Aorta (tissue), 5 donors: Measurements from ENCODE around the gene FLACC1. TPM values are rescaled to one million over a fixed set of nuclear protein-coding genes. Genes with fewer than 3 reads are reported as not detected.

ENCODE experiments used
- ATAC-seq: fragments of 200-7000 bp; cut with Tn5 transposase; one replicate; pipeline ENCODE4 v1.9.1; 2022; ENCODE audit warnings: moderate library complexity; ENCODE audit not compliant: low FRiP score
- DNase-seq, 2 donors: peaks; one replicate each; pipeline ENCODE4 v3.0.0-alpha.2; 2020
- H3K27ac ChIP-seq, 2 donors: one replicate each; pipeline ENCODE4 v1.5.1; 2013; ENCODE audit warnings: low read length in 2 of 2, mild to moderate bottlenecking in 2 of 2, moderate library complexity in 2 of 2, control low read depth in 1 of 2, inconsistent platforms in 1 of 2, low read depth in 1 of 2
- H3K27me3 ChIP-seq, 2 donors: one replicate each; pipeline ENCODE4 v1.6.1; 2013; ENCODE audit warnings: control low read depth in 1 of 2, low read length in 1 of 2, mild to moderate bottlenecking in 1 of 2, moderate library complexity in 1 of 2; ENCODE audit not compliant: insufficient read depth in 2 of 2, control insufficient read depth in 1 of 2
- H3K36me3 ChIP-seq, 2 donors: one replicate each; pipeline ENCODE4 v1.6.1; 2013; ENCODE audit warnings: control low read depth in 1 of 2, low read length in 1 of 2, mild to moderate bottlenecking in 1 of 2; ENCODE audit not compliant: insufficient read depth in 2 of 2, control insufficient read depth in 1 of 2
- H3K4me1 ChIP-seq, 2 donors: one replicate each; pipeline ENCODE4 v1.6.1; 2013; ENCODE audit warnings: low read length in 2 of 2, control low read depth in 1 of 2, mild to moderate bottlenecking in 1 of 2, moderate library complexity in 1 of 2; ENCODE audit not compliant: insufficient read depth in 2 of 2, control insufficient read depth in 1 of 2
- H3K4me3 ChIP-seq, 2 donors: one replicate each; pipeline ENCODE4 v1.5.1; 2013; ENCODE audit warnings: low read length in 2 of 2, control low read depth in 1 of 2, mild to moderate bottlenecking in 1 of 2
- H3K9me3 ChIP-seq: one replicate; pipeline ENCODE4 v1.6.1; 2013; ENCODE audit warnings: mild to moderate bottlenecking, low read length; ENCODE audit not compliant: control insufficient read depth
- WGBS, 2 donors: extraction: QIAGEN DNeasy Blood & Tissue Kit; methylation state at CpG; one replicate each; pipeline ENCODE4 v1.1.7; 2013; 5-methylcytosine and 5-hydroxymethylcytosine counted together
- intact Hi-C, 2 donors: fragments of 100-400 bp; cut with DNase I; formaldehyde crosslinking; loops; one replicate each; pipeline versions ENCODE4 v1.14.2 to v1.15.0; 2022
- polyA plus RNA-seq, 2 donors: library from polyadenylated mRNA; stranded (reverse); fragments of 200-250 nt; gene quantifications; one replicate each; pipeline ENCODE4 v1.2.3, GENCODE V29; 2013
- total RNA-seq, 2 donors: library from RNA; stranded (reverse); fragmentation: NEBNext Ultra II Directional; extraction: Animal tissue kit (Norgen Biotek cat#: 25700); gene quantifications; one replicate each; pipeline ENCODE4 v1.2.1, GENCODE V29; 2021
- donor health status: healthy with polysubstance abuse.
- donor health status: Bipolar disorder and iron deficiency.
- donor health status: DM: no; HTN: no; CAD: no.
- donor health status: DM: no; HTN: no; CAD: no.
- donor health status: DM: yes; HTN: yes; CAD: no.

The FLACC1 gene
- total and polyA plus RNA-seq, 4 donors, result 0.75 to 6.7 (median 4.3) TPM

GRCh38 chr2:201257956-201258665 is 99.0 kb downstream of the FLACC1 start:
- peak; percentile 82 to 89 for DNase-seq
- Histone ChIP-seq H3K27ac (peak overlapping the region in 1 of 2 donors; percentile 9), H3K36me3 (no peaks in the 10 kb centered on the region), H3K4me3 (peak overlapping the region; percentile 62 to 66), H3K27me3 (no peaks in the 10 kb centered on the region), H3K4me1 (peaks cover 0 to 2% of the 10 kb centered on the region in 2 donors), H3K9me3 (no peaks in the 10 kb centered on the region)
- peak; percentile 79 for ATAC-seq
- WGBS, 2 donors, result 0% methylated on average over 10 of the region's 10 CpGs
- intact Hi-C loops, result no loop called here

GRCh38 chr2:201257381-201257955 is 99.7 kb downstream of the FLACC1 start:
- ATAC-seq, result peak; percentile 67
- Histone ChIP-seq H3K36me3 (no peaks in the 10 kb centered on the region), H3K4me3 (peak overlapping the region; percentile 62 to 66), H3K4me1 (no peaks in the 10 kb centered on the region), H3K9me3 (no peaks in the 10 kb centered on the region), H3K27me3 (no peaks in the 10 kb centered on the region), H3K27ac (peak overlapping the region in 1 of 2 donors; percentile 58)
- intact Hi-C loops, result no loop called here
- DNase-seq, result peak in 1 of 2 donors; percentile 66
- WGBS, 2 donors, result 9 to 14% methylated on average over 12 of the region's 12 CpGs

DNA sequence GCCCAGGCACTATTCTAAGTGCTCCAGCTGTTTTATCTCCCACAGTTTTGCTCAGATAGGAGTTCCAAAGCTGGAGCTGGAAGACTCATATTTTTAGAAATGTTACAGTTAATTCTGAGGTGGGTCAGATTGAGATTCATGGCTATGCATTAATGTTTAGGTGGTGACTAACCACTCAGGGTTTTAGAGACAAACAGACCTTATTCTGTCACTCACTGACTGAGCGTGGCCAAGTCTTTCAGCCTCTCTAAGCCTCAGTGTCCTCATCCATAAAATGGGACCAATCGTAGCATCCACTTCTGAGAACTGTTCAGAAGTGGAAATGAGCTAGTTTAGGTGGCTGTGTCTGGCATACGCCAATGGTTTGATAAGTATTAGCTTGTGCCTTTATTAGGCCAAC is 101.1 kb downstream of the FLACC1 start:
- intact Hi-C loops, result no loop called here
- no peaks in the 10 kb centered on the region for H3K4me1 ChIP-seq
- no peak for ATAC-seq
- H3K9me3 ChIP-seq, result no peaks in the 10 kb centered on the region
- no peak for DNase-seq
- H3K27ac ChIP-seq, result no peak overlapping the region
- WGBS, 2 donors, result 75 to 97% methylated on average over 3 of the region's 3 CpGs
- no peak overlapping the region for H3K4me3 ChIP-seq
- no peaks in the 10 kb centered on the region for H3K36me3 ChIP-seq
- no peaks in the 10 kb centered on the region for H3K27me3 ChIP-seq

- H3K36me3 ChIP-seq, result no peaks in the 10 kb centered on the region
- no peaks in the 10 kb centered on the region for H3K4me1 ChIP-seq
- no peaks in the 10 kb centered on the region for H3K9me3 ChIP-seq
- intact Hi-C loops, result no loop called here
- H3K4me3 ChIP-seq, result no peak overlapping the region
- H3K27ac ChIP-seq, result no peak overlapping the region
- ATAC-seq (no peak), DNase-seq (no peak)
- WGBS, 2 donors, result 93 to 97% methylated on average over 3 of the region's 3 CpGs
- no peaks in the 10 kb centered on the region for H3K27me3 ChIP-seq
Measured at GRCh38 chr2:201255408-201256033, 101.6 kb downstream of the FLACC1 start.

DNA sequence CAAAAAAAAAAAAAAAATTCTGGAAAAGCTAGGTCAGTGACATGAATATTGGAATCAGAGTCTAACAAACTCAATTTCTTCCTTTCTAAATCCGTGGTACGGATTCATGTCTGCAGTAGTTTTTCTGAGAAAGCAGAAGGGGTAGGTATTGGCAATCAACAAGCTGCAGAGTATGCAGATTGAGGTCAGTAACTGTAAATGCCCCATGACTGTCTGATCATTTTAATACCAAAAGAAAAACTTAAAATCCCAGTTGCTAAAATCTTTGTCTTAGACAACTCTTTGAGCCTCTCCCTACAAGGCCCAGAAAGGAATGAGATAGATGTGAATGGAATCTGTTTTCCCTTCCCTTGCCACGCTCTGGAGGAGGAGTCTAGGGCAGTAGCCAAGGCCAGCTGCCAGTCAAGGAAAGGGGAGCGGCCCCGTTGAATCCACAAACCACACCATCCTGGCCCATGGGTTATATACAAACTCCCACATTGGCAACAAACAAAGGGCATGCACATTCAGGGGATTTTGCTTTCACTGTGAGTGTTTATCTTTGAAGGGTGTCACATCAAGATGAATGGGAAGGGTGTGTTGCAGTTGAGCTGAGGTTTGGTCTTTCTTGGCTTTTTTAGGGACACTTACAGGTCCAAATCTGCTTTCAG is 102.9 kb downstream of the FLACC1 start:
- no peak for ATAC-seq
- intact Hi-C loops, result no loop called here
- Histone ChIP-seq H3K27me3 (no peaks in the 10 kb centered on the region), H3K4me3 (no peak overlapping the region), H3K36me3 (no peaks in the 10 kb centered on the region), H3K9me3 (no peaks in the 10 kb centered on the region), H3K27ac (no peak overlapping the region), H3K4me1 (no peaks in the 10 kb centered on the region)
- peak in 1 of 2 donors; percentile 61 for DNase-seq
- 45 to 51% methylated on average over 5 of the region's 5 CpGs for WGBS, 2 donors

DNA sequence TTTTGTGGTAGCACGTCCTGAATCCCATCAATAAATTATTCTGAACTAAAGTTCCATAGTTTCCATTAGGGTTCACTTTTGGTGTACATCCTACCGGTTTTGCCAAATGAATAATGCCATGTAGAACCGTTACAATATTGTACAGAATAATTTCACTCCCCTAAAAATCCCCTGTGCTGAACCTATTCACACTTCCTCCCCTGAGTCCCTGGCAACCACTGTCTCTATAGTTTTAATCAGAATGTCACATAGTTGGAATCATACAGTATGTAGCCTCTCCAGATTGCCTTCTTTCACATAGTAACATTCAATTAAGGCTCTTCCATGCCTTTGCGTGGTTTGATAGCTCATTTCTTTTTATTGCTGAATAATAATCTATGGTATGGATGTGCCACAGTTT is 106.4 kb downstream of the FLACC1 start:
- H3K36me3 ChIP-seq, result no peaks in the 10 kb centered on the region
- WGBS, 2 donors, result 84 to 90% methylated on average over 4 of the region's 4 CpGs
- H3K4me3 ChIP-seq, result no peak overlapping the region
- no peaks in the 10 kb centered on the region for H3K9me3 ChIP-seq
- ATAC-seq (no peak), DNase-seq (no peak)
- no peaks in the 10 kb centered on the region for H3K27me3 ChIP-seq
- H3K27ac ChIP-seq, result no peak overlapping the region
- intact Hi-C loops, result no loop called here
- H3K4me1 ChIP-seq, result no peaks in the 10 kb centered on the region

GRCh38 chr2:201249889-201250288 is 107.3 kb downstream of the FLACC1 start:
- Histone ChIP-seq H3K4me3 (peak overlapping the region in 1 of 2 donors; percentile 8), H3K27me3 (no peaks in the 10 kb centered on the region), H3K36me3 (no peaks in the 10 kb centered on the region), H3K27ac (no peak overlapping the region), H3K9me3 (no peaks in the 10 kb centered on the region), H3K4me1 (no peaks in the 10 kb centered on the region)
- DNase-seq (no peak), ATAC-seq (no peak)
- intact Hi-C loops, result no loop called here
- 88 to 89% methylated on average over 2 of the region's 2 CpGs for WGBS, 2 donors

DNA sequence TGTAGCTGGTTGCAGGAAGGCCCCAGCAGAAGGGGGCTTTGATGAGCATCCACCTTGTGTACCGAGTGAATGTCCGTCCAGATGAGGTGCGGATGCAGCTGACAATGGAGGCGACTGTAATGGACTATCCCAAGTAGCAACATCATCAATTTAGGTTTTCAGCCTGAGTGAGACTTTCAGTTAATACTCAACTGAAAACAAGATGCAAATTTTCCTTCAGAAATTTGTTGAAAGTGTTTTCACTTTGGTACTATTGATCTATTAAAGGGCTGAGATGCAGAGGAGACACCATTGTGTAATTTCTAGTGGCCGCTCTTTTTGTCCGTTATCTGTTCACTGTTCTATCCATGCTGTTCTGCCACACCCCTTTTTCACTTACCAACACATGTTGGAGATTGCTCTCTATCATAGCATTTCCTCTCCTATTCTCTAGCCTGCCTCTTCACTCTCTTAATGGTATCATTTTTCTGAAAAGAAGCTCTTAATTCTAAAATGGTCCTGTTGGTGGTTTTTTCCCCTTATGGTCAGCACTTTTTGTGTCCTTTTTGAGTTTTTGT is 108.8 kb downstream of the FLACC1 start:
- Histone ChIP-seq H3K36me3 (no peaks in the 10 kb centered on the region), H3K9me3 (no peaks in the 10 kb centered on the region), H3K27ac (no peak overlapping the region), H3K4me3 (no peak overlapping the region), H3K27me3 (no peaks in the 10 kb centered on the region), H3K4me1 (no peaks in the 10 kb centered on the region)
- DNase-seq (no peak), ATAC-seq (no peak)
- 86 to 91% methylated on average over 6 of the region's 6 CpGs for WGBS, 2 donors
- intact Hi-C loops, result no loop called here
